Neural cell (in vitro differentiated cells): Measurements from ENCODE around the gene STK32B. TPM values are rescaled to one million over a fixed set of nuclear protein-coding genes. Genes with fewer than 3 reads are reported as not detected.

Source experiments
- H2AFZ ChIP-seq: fragments of 200-600, 300-800 bp; sonication (generic), shearing (Covaris generic); 2 replicates; pipeline ENCODE4 v1.6.0; 2014; ENCODE audit warnings: low read depth, mild to moderate bottlenecking, antibody characterized with exemption, low read length, moderate library complexity
- H3F3A ChIP-seq: fragments of 200-600 bp; shearing (Covaris generic); 2 replicates; pipeline ENCODE4 v1.6.1; 2016; ENCODE audit warnings: mild to moderate bottlenecking, moderate library complexity, mixed read lengths, antibody characterized with exemption, low read length; ENCODE audit not compliant: insufficient read depth, poor library complexity, severe bottlenecking
- H3K27ac ChIP-seq: fragments of 200-600, 300-800 bp; sonication (generic), shearing (Covaris generic); 2 replicates; pipeline ENCODE4 v1.5.1; 2014; ENCODE audit warnings: mild to moderate bottlenecking, low read length, moderate library complexity
- H3K27me3 ChIP-seq: fragments of 300-800, 200-600 bp; sonication (generic), shearing (Covaris generic); 2 replicates; pipeline ENCODE4 v1.6.0; 2014; ENCODE audit warnings: mild to moderate bottlenecking, low read depth, low read length, moderate library complexity; ENCODE audit not compliant: insufficient read depth
- H3K36me3 ChIP-seq: fragments of 300-800, 200-600 bp; sonication (generic), shearing (Covaris generic); 2 replicates; pipeline ENCODE4 v1.5.1; 2014; ENCODE audit warnings: mild to moderate bottlenecking, antibody characterized with exemption, low read length, moderate library complexity; ENCODE audit not compliant: insufficient read depth
- H3K4me2 ChIP-seq: fragments of 300-800, 200-600 bp; sonication (generic), shearing (Covaris generic); 2 replicates; pipeline ENCODE4 v1.6.0; 2014; ENCODE audit warnings: mild to moderate bottlenecking, low read length
- H3K4me3 ChIP-seq: fragments of 300-800, 200-600 bp; sonication (generic), shearing (Covaris generic); 2 replicates; pipeline ENCODE4 v1.5.1; 2014; ENCODE audit warnings: mild to moderate bottlenecking, low read length, moderate library complexity
- H3K79me2 ChIP-seq: fragments of 200-600 bp; shearing (Covaris generic); replicated peaks from 2 replicates; pipeline ENCODE4 v1.6.0; 2014; ENCODE audit warnings: mild to moderate bottlenecking, low read length, moderate library complexity; ENCODE audit not compliant: insufficient read depth
- H3K9ac ChIP-seq: fragments of 300-800, 200-600 bp; sonication (generic), shearing (Covaris generic); 2 replicates; pipeline ENCODE4 v1.6.1; 2016; ENCODE audit warnings: mild to moderate bottlenecking, low read length, mixed read lengths
- H3K9me2 ChIP-seq: fragments of 200-600 bp; shearing (Covaris generic); 2 replicates; pipeline ENCODE4 v1.6.1; 2016; ENCODE audit warnings: mild to moderate bottlenecking, low read length, mixed read lengths; ENCODE audit not compliant: insufficient read depth
- H3K9me3 ChIP-seq: fragments of 200-600, 300-800 bp; sonication (generic), shearing (Covaris generic); 2 replicates; pipeline ENCODE4 v1.6.1; 2016; ENCODE audit warnings: mild to moderate bottlenecking, mixed run types, low read length, moderate library complexity, mixed read lengths
- H4K20me1 ChIP-seq: fragments of 200-600 bp; shearing (Covaris generic); 2 replicates; pipeline ENCODE4 v1.6.1; 2016; ENCODE audit warnings: mild to moderate bottlenecking, mixed run types; ENCODE audit not compliant: insufficient read depth
- CTCF ChIP-seq: fragments of 450-650 bp; IDR thresholded peaks from 2 replicates; pipeline ENCODE4 v1.5.1; 2014; ENCODE audit warnings: antibody characterized with exemption, mild to moderate bottlenecking, moderate library complexity; ENCODE audit not compliant: poor library complexity, severe bottlenecking
- EP300 ChIP-seq: fragments of 450-650 bp; conservative IDR thresholded peaks from 2 replicates; pipeline ENCODE4 v1.6.1; 2014; ENCODE audit warnings: antibody characterized with exemption, mild to moderate bottlenecking, moderate library complexity; ENCODE audit not compliant: poor library complexity, severe bottlenecking
- EZH2 ChIP-seq: fragments of 200-600, 300-800 bp; shearing (Covaris generic), sonication (generic); IDR thresholded peaks from 2 replicates; pipeline ENCODE4 v1.6.1; 2014; ENCODE audit warnings: antibody characterized with exemption, low read length, borderline replicate concordance, mild to moderate bottlenecking; ENCODE audit not compliant: insufficient read depth, poor library complexity, severe bottlenecking
- MXI1 ChIP-seq: fragments of 450-650 bp; conservative IDR thresholded peaks from 2 replicates; pipeline ENCODE4 v1.6.1; 2014; ENCODE audit warnings: antibody characterized with exemption, mild to moderate bottlenecking; ENCODE audit not compliant: poor library complexity, severe bottlenecking
- POLR2AphosphoS5 ChIP-seq: IDR thresholded peaks from 2 replicates; pipeline ENCODE4 v1.6.1; 2012
- RAD21 ChIP-seq: fragments of 450-650 bp; conservative IDR thresholded peaks from 2 replicates; pipeline ENCODE4 v1.6.1; 2014; ENCODE audit warnings: antibody characterized with exemption, mild to moderate bottlenecking, moderate library complexity
- REST ChIP-seq: IDR thresholded peaks from 2 replicates; pipeline ENCODE4 v1.6.1; 2012; ENCODE audit warnings: borderline replicate concordance
- SMC3 ChIP-seq: fragments of 450-650 bp; conservative IDR thresholded peaks from 2 replicates; pipeline ENCODE4 v1.6.1; 2014; ENCODE audit warnings: antibody characterized with exemption, mild to moderate bottlenecking, moderate library complexity; ENCODE audit not compliant: poor library complexity
- TAF1 ChIP-seq: IDR thresholded peaks from 2 replicates; pipeline ENCODE4 v1.6.1; 2012; ENCODE audit warnings: low read depth
- polyA plus RNA-seq: library from polyadenylated mRNA; depleted of rRNA; stranded (reverse); fragments of >200 nt; gene quantifications from 2 replicates; pipeline ENCODE4 v1.2.3, GENCODE V29; 2014

The STK32B gene
- polyA plus RNA-seq, 1 donor from 2014 or later, result 42.8 TPM

DNA sequence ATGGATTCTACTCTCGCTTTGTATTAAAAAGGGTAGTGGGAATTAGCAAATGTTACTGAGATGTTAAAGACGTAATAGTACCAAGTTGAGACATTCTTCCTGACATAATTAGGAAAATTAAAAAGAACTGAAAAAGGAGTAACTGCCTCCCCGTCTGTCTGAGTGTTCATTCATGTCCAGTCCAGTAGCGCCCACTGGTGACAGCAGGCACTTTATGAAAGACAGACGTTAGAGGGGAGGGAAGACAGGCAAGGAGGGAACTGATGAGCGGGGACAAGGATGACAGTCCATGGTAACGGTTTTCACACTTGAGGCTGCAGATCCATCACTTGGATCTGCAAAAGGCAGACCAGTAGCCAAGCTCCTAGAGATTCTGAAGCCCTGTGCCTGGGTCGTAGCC, 326.7 kb downstream of the STK32B start:
- Histone ChIP-seq H3K79me2 (no peaks in the 10 kb centered on the region), H3K4me3 (no peak overlapping the region), H3K9ac (no peak overlapping the region), H3K9me3 (no peaks in the 10 kb centered on the region), H2AFZ (no peak overlapping the region), H4K20me1 (no peaks in the 10 kb centered on the region), H3K36me3 (no peaks in the 10 kb centered on the region), H3K27ac (no peak overlapping the region), H3K27me3 (no peaks in the 10 kb centered on the region), H3K9me2 (no peaks in the 10 kb centered on the region), H3K4me2 (no peak overlapping the region), H3F3A (no peaks in the 10 kb centered on the region)
- TF ChIP-seq MXI1 (no peak), REST (no peak), EP300 (no peak), POLR2AphosphoS5 (no peak), RAD21 (no peak)

GRCh38 chr4:5379895-5380294, 328.6 kb downstream of the STK32B start:
- H3K9ac ChIP-seq, result no peak overlapping the region
- H3K9me2 ChIP-seq, result no peaks in the 10 kb centered on the region
- no peak overlapping the region for H3K4me2 ChIP-seq
- H3K27me3 ChIP-seq, result no peaks in the 10 kb centered on the region
- no peaks in the 10 kb centered on the region for H3K36me3 ChIP-seq
- H3K79me2 ChIP-seq, result no peaks in the 10 kb centered on the region
- H2AFZ ChIP-seq, result no peak overlapping the region
- no peaks in the 10 kb centered on the region for H3K9me3 ChIP-seq
- no peak overlapping the region for H3K4me3 ChIP-seq
- no peaks in the 10 kb centered on the region for H3F3A ChIP-seq
- TF ChIP-seq EZH2 (no peak), EP300 (no peak), RAD21 (no peak), TAF1 (no peak), REST (no peak), SMC3 (no peak), MXI1 (no peak), POLR2AphosphoS5 (no peak), CTCF (no peak)
- no peaks in the 10 kb centered on the region for H4K20me1 ChIP-seq
- no peak overlapping the region for H3K27ac ChIP-seq
